KMS-11 (cell line): Measurements from ENCODE around the gene FEM1B.

Experiments
- H2AFZ ChIP-seq: fragments of 200-600 bp; sonication (generic); 2 replicates; pipeline ENCODE4 v1.6.1; 2016; ENCODE audit warnings: antibody characterized with exemption, mixed run types, low read depth
- H3K27ac ChIP-seq: fragments of 200-600 bp; sonication (generic); 2 replicates; pipeline ENCODE4 v1.6.1; 2016; ENCODE audit warnings: mild to moderate bottlenecking, mixed run types
- H3K27me3 ChIP-seq: fragments of 200-600 bp; sonication (generic); 2 replicates; pipeline ENCODE4 v1.6.1; 2017; ENCODE audit warnings: mild to moderate bottlenecking, low read depth, mixed run types, moderate library complexity; ENCODE audit not compliant: insufficient read depth
- H3K36me3 ChIP-seq: fragments of 200-600 bp; sonication (generic); 2 replicates; pipeline ENCODE4 v1.6.1; 2017; ENCODE audit warnings: mild to moderate bottlenecking, mixed run types; ENCODE audit not compliant: insufficient read depth
- H3K4me1 ChIP-seq: fragments of 200-600 bp; sonication (generic); 2 replicates; pipeline ENCODE4 v1.6.1; 2016; ENCODE audit warnings: mild to moderate bottlenecking, low read depth, mixed run types; ENCODE audit not compliant: poor library complexity, severe bottlenecking
- H3K4me2 ChIP-seq: fragments of 200-600 bp; sonication (generic); 2 replicates; pipeline ENCODE4 v1.7.0; 2016; ENCODE audit warnings: mild to moderate bottlenecking, mixed run types
- H3K4me3 ChIP-seq: fragments of 200-600 bp; sonication (generic); IDR thresholded peaks from 2 replicates; pipeline ENCODE4 v1.6.1; 2017; ENCODE audit warnings: low read depth, low read length, mixed read lengths; ENCODE audit not compliant: insufficient read depth
- H3K79me2 ChIP-seq: fragments of 200-600 bp; sonication (generic); 2 replicates; pipeline ENCODE4 v1.6.1; 2016; ENCODE audit warnings: low read depth, mixed run types; ENCODE audit not compliant: insufficient read depth
- H3K9ac ChIP-seq: fragments of 200-600 bp; sonication (generic); 2 replicates; pipeline ENCODE4 v1.6.1; 2016; ENCODE audit warnings: mild to moderate bottlenecking, mixed run types
- H4K20me1 ChIP-seq: fragments of 200-600 bp; sonication (generic); 2 replicates; pipeline ENCODE4 v1.6.1; 2016; ENCODE audit warnings: mild to moderate bottlenecking, mixed run types; ENCODE audit not compliant: insufficient read depth
- CTCF ChIP-seq: fragments of 200-600 bp; sonication (generic); conservative IDR thresholded peaks from 2 replicates; pipeline ENCODE4 v1.6.1; 2017; ENCODE audit warnings: low read depth, mild to moderate bottlenecking, antibody characterized with exemption, low read length, moderate library complexity, mixed read lengths

Gene FEM1B

GRCh38 chr15:68268405-68268804, 9.1 kb upstream of the FEM1B start:
- Histone ChIP-seq H3K4me1 (no peaks in the 10 kb centered on the region), H2AFZ (no peak overlapping the region), H3K9ac (no peak overlapping the region), H3K27ac (no peak overlapping the region), H4K20me1 (no peaks in the 10 kb centered on the region), H3K4me2 (no peak overlapping the region), H3K4me3 (no peak overlapping the region), H3K36me3 (no peaks in the 10 kb centered on the region; the same call in 1 of the 2 replicates), H3K79me2 (no peaks in the 10 kb centered on the region), H3K27me3 (no peaks in the 10 kb centered on the region)
- no peak for TF ChIP-seq CTCF

- Histone ChIP-seq H3K4me2 (no peak overlapping the region), H3K36me3 (no peaks in the 10 kb centered on the region), H3K4me1 (peaks cover 6% of the 10 kb centered on the region), H2AFZ (no peak overlapping the region), H3K4me3 (no peak overlapping the region), H3K79me2 (no peaks in the 10 kb centered on the region), H3K27ac (no peak overlapping the region), H3K9ac (no peak overlapping the region), H3K27me3 (no peaks in the 10 kb centered on the region), H4K20me1 (no peaks in the 10 kb centered on the region)
- no peak for TF ChIP-seq CTCF
Observed at GRCh38 chr15:68271854-68272471, 5.6 kb upstream of the FEM1B start.

- Histone ChIP-seq H3K9ac (no peak overlapping the region), H3K27me3 (no peaks in the 10 kb centered on the region), H3K27ac (no peak overlapping the region), H4K20me1 (no peaks in the 10 kb centered on the region), H3K79me2 (no peaks in the 10 kb centered on the region), H3K36me3 (no peaks in the 10 kb centered on the region), H3K4me1 (peaks cover 9% of the 10 kb centered on the region), H3K4me3 (no peak overlapping the region), H2AFZ (no peak overlapping the region), H3K4me2 (no peak overlapping the region)
- no peak for TF ChIP-seq CTCF
Observed at GRCh38 chr15:68272721-68273271, 4.7 kb upstream of the FEM1B start.

DNA sequence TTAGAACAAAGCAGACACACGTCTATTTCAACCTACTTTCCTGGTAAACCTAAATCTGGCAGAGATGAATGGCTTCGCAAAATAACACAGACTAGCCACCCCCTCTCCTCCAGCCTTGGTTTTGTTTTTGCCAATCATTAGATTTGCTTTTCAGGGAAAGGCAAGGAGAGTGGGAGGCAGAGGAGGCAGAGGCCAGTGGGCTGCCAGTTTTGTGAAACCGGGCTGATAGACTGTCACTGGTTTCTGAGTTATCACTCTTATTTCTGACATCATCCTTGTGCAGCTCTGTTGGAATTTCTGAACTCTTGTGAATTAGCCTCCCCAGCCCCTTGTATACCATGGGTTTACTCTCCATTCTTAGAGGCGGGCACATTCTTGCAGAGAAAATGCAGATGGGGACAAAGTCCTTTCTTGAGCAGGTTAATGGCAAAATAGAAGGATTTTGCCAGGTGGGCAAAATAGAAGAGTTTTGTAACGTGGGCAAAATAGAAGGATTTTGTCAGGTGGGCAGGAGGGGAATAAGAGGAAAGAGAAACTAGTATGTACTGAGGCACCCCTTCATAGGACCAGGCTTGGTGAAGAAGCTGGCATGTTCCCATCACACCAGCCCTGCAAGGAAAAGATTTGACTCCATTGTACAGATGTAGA, 3.2 kb upstream of the FEM1B start:
- no peaks in the 10 kb centered on the region for H4K20me1 ChIP-seq
- H3K27me3 ChIP-seq, result no peaks in the 10 kb centered on the region
- peaks cover 14% of the 10 kb centered on the region for H3K79me2 ChIP-seq
- H3K4me3 ChIP-seq, result no peak overlapping the region
- no peak overlapping the region for H2AFZ ChIP-seq
- no peak overlapping the region for H3K27ac ChIP-seq
- no peaks in the 10 kb centered on the region for H3K36me3 ChIP-seq
- peaks cover 9% of the 10 kb centered on the region for H3K4me1 ChIP-seq
- H3K9ac ChIP-seq, result no peak overlapping the region
- no peak overlapping the region for H3K4me2 ChIP-seq
- no peak for TF ChIP-seq CTCF
